ENCODE measurements around the gene FLVCR2. TPM values are rescaled to one million over a fixed set of nuclear protein-coding genes. Genes with fewer than 3 reads are reported as not detected.

The FLVCR2 gene
- total and polyA plus RNA-seq, 2 of the 13 experiments (the other 11 are each of a cell fraction or from before 2014, with no cell fraction given), result 9.9 to 10.5 TPM

DNA sequence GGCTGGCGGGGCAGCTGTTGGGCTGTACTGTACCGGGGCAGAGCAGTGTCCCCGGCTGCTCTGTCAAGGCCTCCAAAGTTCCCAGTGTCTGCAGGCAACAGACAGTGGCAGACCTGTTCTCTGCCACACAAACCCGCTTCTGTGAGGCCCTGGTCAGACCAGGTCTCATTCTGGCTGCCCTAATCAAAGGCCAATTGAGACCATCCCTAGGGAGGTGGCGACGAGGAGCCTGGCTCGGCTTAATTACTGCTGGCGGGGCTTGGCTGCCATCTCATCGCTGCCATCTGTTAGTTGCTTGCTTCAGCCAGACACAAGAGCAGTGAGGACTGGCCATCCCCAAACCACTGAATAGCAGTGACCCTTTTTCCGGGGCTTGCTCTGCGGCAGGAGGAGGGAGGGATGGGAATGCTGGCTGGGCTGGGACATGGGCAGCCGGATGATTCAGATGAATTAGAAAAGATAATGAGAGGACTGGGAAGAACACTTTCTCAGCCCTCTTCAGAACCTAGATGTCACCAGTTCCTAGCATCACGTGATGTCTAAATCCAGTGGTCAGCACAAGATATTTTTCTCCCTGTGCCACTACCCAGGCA is 57.8 kb downstream of the FLVCR2 start (continued):
- no peak for TF ChIP-seq AGO2 (optimal IDR thresholded peaks at IDR 0.05; ENCODE audit: low read depth, low read length)
- TF ChIP-seq, protein P1, sequence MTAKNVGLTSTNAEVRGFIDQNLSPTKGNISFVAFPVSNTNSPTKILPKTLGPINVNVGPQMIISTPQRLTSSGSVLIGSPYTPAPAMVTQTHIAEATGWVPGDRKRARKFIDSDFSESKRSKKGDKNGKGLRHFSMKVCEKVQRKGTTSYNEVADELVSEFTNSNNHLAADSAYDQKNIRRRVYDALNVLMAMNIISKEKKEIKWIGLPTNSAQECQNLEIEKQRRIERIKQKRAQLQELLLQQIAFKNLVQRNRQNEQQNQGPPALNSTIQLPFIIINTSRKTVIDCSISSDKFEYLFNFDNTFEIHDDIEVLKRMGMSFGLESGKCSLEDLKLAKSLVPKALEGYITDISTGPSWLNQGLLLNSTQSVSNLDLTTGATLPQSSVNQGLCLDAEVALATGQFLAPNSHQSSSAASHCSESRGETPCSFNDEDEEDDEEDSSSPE (CRISPR knock-in tag; IDR thresholded peaks at IDR 0.05), result no peak

- Histone ChIP-seq H2AFZ (ENCODE audit: low read length) (no peak overlapping the region), H3K9me3 (ENCODE audit: low read length) (no peaks in the 10 kb centered on the region), H3K27ac (ENCODE audit: extremely low read length, insufficient read depth, low read length) (no peak overlapping the region), H3K4me1 (ENCODE audit: insufficient read depth, low read length) (peaks cover 29% of the 10 kb centered on the region), H3K36me3 (replicated peaks in 1 of 2; ENCODE audit: control insufficient read depth in 1 of 2, insufficient read depth in 2 of 2, low read length in 2 of 2) (peaks cover 2 to 13% of the 10 kb centered on the region in 2 experiments; a peak in 4 of 5 replicates), H3K4me3 (replicated peaks in 1 of 3; ENCODE audit: insufficient read depth in 1 of 3, low read depth in 2 of 3, low read length in 3 of 3) (no peak overlapping the region), H3K4me2 (ENCODE audit: low read depth, low read length) (no peak overlapping the region), H3K79me2 (ENCODE audit: insufficient read depth, low read length) (no peaks in the 10 kb centered on the region), H3K9ac (ENCODE audit: insufficient read depth, low read depth, low read length) (no peak overlapping the region), H4K20me1 (ENCODE audit: insufficient read depth, low read length) (no peaks in the 10 kb centered on the region), H3K27me3 (ENCODE audit: control insufficient read depth in 1 of 2, insufficient read depth in 2 of 2, low read length in 2 of 2) (no peaks in the 10 kb centered on the region)
- FAIRE-seq (no peak), ATAC-seq (no peak), DNase-seq (ENCODE audit: low spot score) (no peak)
- intact Hi-C loops (cut with micrococcal nuclease; ENCODE audit: unreplicated experiment), result no loop called here
- no TSS peak for BruUV-seq (replicated peaks)
- WGBS (ENCODE audit: low lambda C conversion rate), result 98% methylated on average over 3 of the region's 3 CpGs
- POLR2A ChIA-PET, result no interaction called here
- TF ChIP-seq, protein P2, sequence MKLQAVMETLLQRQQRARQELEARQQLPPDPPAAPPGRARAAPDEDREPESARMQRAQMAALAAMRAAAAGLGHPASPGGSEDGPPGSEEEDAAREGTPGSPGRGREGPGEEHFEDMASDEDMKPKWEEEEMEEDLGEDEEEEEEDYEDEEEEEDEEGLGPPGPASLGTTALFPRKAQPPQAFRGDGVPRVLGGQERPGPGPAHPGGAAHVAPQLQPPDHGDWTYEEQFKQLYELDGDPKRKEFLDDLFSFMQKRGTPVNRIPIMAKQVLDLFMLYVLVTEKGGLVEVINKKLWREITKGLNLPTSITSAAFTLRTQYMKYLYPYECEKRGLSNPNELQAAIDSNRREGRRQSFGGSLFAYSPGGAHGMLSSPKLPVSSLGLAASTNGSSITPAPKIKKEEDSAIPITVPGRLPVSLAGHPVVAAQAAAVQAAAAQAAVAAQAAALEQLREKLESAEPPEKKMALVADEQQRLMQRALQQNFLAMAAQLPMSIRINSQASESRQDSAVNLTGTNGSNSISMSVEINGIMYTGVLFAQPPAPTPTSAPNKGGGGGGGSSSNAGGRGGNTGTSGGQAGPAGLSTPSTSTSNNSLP (IDR thresholded peaks at IDR 0.05; ENCODE audit: low read depth, low read length), result no peak
- TF ChIP-seq ZNF10 (CRISPR knock-in tag; IDR thresholded peaks at IDR 0.05; ENCODE audit: borderline replicate concordance, low read depth), result no peak
- in situ Hi-C loops (cut with HindIII; ENCODE audit: extremely low pct_ligation_motif_present, low pct_unique_long_range_greater_than_20kb), result no loop called here
- CTCF ChIA-PET (ENCODE audit: low intra/inter-chr PET ratio, low total read pairs), result no interaction called here
Measured at GRCh38 chr14:75640876-75641275, 62.5 kb downstream of the FLVCR2 start.

All from HepG2 (cell line).